CD4-positive, alpha-beta T cell treated with Interferon gamma for 1 hour (primary cell): ENCODE measurements around the gene NFATC1.
"Not testable (repeated sequence)": the region's sequence is repeated elsewhere in the genome, so short reads cannot be mapped to it uniquely, and the experiment has no call there.

Experiments
- DNase-seq: peaks from one replicate; pipeline ENCODE4 v3.0.0-alpha.2; 2020

The NFATC1 gene

GRCh38 chr18:79479116-79479760 lies 83.5 kb downstream of the NFATC1 start:
- no peak for DNase-seq

- DNase-seq = no peak
Observed at GRCh38 chr18:79479761-79480161, 84.0 kb downstream of the NFATC1 start.

GRCh38 chr18:79480171-79481045 lies 84.7 kb downstream of the NFATC1 start:
- DNase-seq = no peak

- no peak for DNase-seq
Observed at GRCh38 chr18:79481046-79481790, 85.5 kb downstream of the NFATC1 start.

- DNase-seq = not testable (repeated sequence)
Observed at GRCh38 chr18:79483393-79483792, 87.7 kb downstream of the NFATC1 start.

- DNase-seq = no peak
Observed at GRCh38 chr18:79483971-79484491, 88.3 kb downstream of the NFATC1 start.

- no peak for DNase-seq
Observed at GRCh38 chr18:79484661-79485621, 89.2 kb downstream of the NFATC1 start.

- DNase-seq = no peak
Observed at GRCh38 chr18:79485788-79486355, 90.1 kb downstream of the NFATC1 start.

GRCh38 chr18:79486356-79487182 lies 90.8 kb downstream of the NFATC1 start:
- DNase-seq = no peak

- DNase-seq = no peak
Observed at GRCh38 chr18:79487183-79487800, 91.6 kb downstream of the NFATC1 start.

- DNase-seq = no peak
Observed at GRCh38 chr18:79487801-79488201, 92.1 kb downstream of the NFATC1 start.

- DNase-seq = no peak
Observed at GRCh38 chr18:79488311-79489050, 92.8 kb downstream of the NFATC1 start.

- no peak for DNase-seq
Observed at GRCh38 chr18:79489051-79489898, 93.5 kb downstream of the NFATC1 start.

- DNase-seq = no peak
Observed at GRCh38 chr18:79489899-79490625, 94.3 kb downstream of the NFATC1 start.

GRCh38 chr18:79490626-79491041 lies 94.9 kb downstream of the NFATC1 start:
- no peak for DNase-seq

- DNase-seq = no peak
Observed at GRCh38 chr18:79491081-79491551, 95.4 kb downstream of the NFATC1 start.

GRCh38 chr18:79493211-79493800 lies 97.6 kb downstream of the NFATC1 start:
- DNase-seq = no peak
